ENCODE results near the gene SLC4A4.

SLC4A4 gene

GRCh38 chr4:71338846-71339593 is at the start of gene SLC4A4:
SLC4A4 (plus strand) TSS chr4:71339020.
- DNase-seq = peak; percentile 77

- peak; percentile 71 for DNase-seq
These were observed 48.7 kb upstream of the SLC4A4 start for GRCh38 chr4:71290074-71290473.

GRCh38 chr4:71290476-71290875 is 48.3 kb upstream of the SLC4A4 start:
- DNase-seq = peak; percentile 22

GRCh38 chr4:71292228-71292627 is 46.6 kb upstream of the SLC4A4 start:
- no peak for DNase-seq

GRCh38 chr4:71293705-71294104 is 45.1 kb upstream of the SLC4A4 start:
- DNase-seq = peak; percentile 77

- peak; percentile 43 for DNase-seq
These were observed 44.5 kb upstream of the SLC4A4 start for GRCh38 chr4:71294301-71294700.

- no peak for DNase-seq
These were observed 41.9 kb upstream of the SLC4A4 start for GRCh38 chr4:71296945-71297344.

GRCh38 chr4:71300362-71300761 is 38.5 kb upstream of the SLC4A4 start:
- DNase-seq = no peak

GRCh38 chr4:71300964-71301363 is 37.9 kb upstream of the SLC4A4 start:
- no peak for DNase-seq

GRCh38 chr4:71303287-71303686 is 35.5 kb upstream of the SLC4A4 start:
- no peak for DNase-seq

GRCh38 chr4:71303850-71304249 is 35.0 kb upstream of the SLC4A4 start:
- DNase-seq = peak; percentile 29

- peak; percentile 12 for DNase-seq
These were observed 34.5 kb upstream of the SLC4A4 start for GRCh38 chr4:71304289-71304850.

GRCh38 chr4:71307729-71308128 is 31.1 kb upstream of the SLC4A4 start:
- DNase-seq = no peak

- DNase-seq = peak; percentile 32
These were observed 16.4 kb upstream of the SLC4A4 start for GRCh38 chr4:71322425-71322824.

- DNase-seq = no peak
These were observed 5.5 kb upstream of the SLC4A4 start for GRCh38 chr4:71333368-71333767.

GRCh38 chr4:71333960-71334359 is 4.9 kb upstream of the SLC4A4 start:
- no peak for DNase-seq

GRCh38 chr4:71334465-71334882 is 4.3 kb upstream of the SLC4A4 start:
- DNase-seq = peak; percentile 67

GRCh38 chr4:71343670-71344466 is 5.0 kb downstream of the SLC4A4 start:
- DNase-seq = no peak

GRCh38 chr4:71346710-71347109 is 7.9 kb downstream of the SLC4A4 start:
- DNase-seq = no peak

- DNase-seq = no peak
These were observed 9.8 kb downstream of the SLC4A4 start for GRCh38 chr4:71348586-71348985.

- no peak for DNase-seq
These were observed 16.2 kb downstream of the SLC4A4 start for GRCh38 chr4:71355045-71355444.

GRCh38 chr4:71355971-71356370 is 17.2 kb downstream of the SLC4A4 start:
- DNase-seq = no peak

GRCh38 chr4:71356924-71357663 is 18.3 kb downstream of the SLC4A4 start:
- no peak for DNase-seq

Measured in fibroblast of skin of right quadriceps (primary cell).